22Rv1 (cell line): ENCODE results near the gene ZNF692.

Experiments
- H3K27ac ChIP-seq: fragments of 450-650 bp; 2 replicates; pipeline ENCODE4 v1.5.1; 2017
- ZFX ChIP-seq: fragments of 450-650 bp; IDR thresholded peaks from 2 replicates; pipeline ENCODE4 v1.6.1; 2017; ENCODE audit warnings: antibody characterized with exemption, borderline replicate concordance
- TF ChIP-seq, protein P1 (sequence below): fragments of 450-650 bp; IDR thresholded peaks from 2 replicates; pipeline ENCODE4 v1.5.1; 2017; ENCODE audit warnings: mild to moderate bottlenecking

The ZNF692 gene

GRCh38 chr1:248901578-248901977 lies 42.7 kb upstream of the ZNF692 start:
- no peak overlapping the region for H3K27ac ChIP-seq
- TF ChIP-seq, protein P1, sequence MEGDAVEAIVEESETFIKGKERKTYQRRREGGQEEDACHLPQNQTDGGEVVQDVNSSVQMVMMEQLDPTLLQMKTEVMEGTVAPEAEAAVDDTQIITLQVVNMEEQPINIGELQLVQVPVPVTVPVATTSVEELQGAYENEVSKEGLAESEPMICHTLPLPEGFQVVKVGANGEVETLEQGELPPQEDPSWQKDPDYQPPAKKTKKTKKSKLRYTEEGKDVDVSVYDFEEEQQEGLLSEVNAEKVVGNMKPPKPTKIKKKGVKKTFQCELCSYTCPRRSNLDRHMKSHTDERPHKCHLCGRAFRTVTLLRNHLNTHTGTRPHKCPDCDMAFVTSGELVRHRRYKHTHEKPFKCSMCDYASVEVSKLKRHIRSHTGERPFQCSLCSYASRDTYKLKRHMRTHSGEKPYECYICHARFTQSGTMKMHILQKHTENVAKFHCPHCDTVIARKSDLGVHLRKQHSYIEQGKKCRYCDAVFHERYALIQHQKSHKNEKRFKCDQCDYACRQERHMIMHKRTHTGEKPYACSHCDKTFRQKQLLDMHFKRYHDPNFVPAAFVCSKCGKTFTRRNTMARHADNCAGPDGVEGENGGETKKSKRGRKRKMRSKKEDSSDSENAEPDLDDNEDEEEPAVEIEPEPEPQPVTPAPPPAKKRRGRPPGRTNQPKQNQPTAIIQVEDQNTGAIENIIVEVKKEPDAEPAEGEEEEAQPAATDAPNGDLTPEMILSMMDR, result no peak
- TF ChIP-seq ZFX, result no peak

DNA sequence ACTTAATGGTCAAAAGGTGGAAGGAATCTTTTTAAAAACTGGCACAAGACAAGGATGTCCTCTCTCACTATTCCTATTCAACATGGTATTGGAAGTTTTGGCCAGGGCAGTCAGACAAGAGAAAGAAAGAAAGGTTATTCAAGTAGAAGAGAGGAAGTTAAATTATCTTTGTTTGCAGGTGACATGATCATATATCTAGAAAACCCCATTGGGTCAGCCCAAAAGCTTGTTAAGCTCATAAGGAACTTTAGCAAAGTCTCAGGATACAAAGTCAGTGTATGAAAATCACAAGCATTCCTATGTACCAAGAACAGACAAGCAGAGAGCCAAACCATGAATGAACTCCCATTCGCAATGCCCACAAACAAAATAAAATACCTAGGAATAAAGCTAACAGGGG lies 41.8 kb upstream of the ZNF692 start:
- TF ChIP-seq, protein P1, result no peak
- no peak for TF ChIP-seq ZFX
- H3K27ac ChIP-seq, result no peak overlapping the region

GRCh38 chr1:248897412-248898337 lies 38.8 kb upstream of the ZNF692 start:
- no peak for TF ChIP-seq ZFX
- TF ChIP-seq, protein P1, result no peak
- H3K27ac ChIP-seq, result no peak overlapping the region

GRCh38 chr1:248894837-248895236 lies 36.0 kb upstream of the ZNF692 start:
- no peak overlapping the region for H3K27ac ChIP-seq
- no peak for TF ChIP-seq ZFX
- TF ChIP-seq, protein P1, result no peak

DNA sequence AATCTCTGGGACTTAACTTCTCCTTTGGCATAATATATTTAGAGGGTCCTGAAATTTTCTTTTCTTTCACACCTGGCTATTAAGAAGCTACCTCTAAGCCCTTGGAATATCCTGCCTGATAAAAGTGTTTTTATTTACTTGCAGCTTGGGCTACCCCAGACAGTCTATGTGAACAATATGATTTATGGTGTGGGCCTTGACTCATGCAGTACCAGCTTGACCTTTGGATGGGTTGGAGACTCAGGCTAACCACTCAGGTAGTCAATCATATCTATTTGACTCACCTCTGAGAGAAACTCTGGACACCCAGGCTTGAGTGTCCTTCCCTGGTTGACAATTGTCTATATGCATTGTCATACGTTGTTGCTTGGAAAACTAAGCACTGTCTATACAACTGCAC lies 33.7 kb upstream of the ZNF692 start:
- TF ChIP-seq, protein P1, result no peak
- no peak overlapping the region for H3K27ac ChIP-seq

GRCh38 chr1:248891758-248892157 lies 32.9 kb upstream of the ZNF692 start:
- TF ChIP-seq, protein P1, result no peak
- no peak for TF ChIP-seq ZFX
- no peak overlapping the region for H3K27ac ChIP-seq
